DMS53 treated with DMSO at 0.1 percent for 48 hours (cell line): ENCODE measurements around the gene EVX1.

Source experiments
- DNase-seq: peaks from one replicate; lab custom pipeline; 2025; ENCODE audit not compliant: unreplicated experiment; lab: John Stamatoyannopoulos, UW

Gene EVX1

DNA sequence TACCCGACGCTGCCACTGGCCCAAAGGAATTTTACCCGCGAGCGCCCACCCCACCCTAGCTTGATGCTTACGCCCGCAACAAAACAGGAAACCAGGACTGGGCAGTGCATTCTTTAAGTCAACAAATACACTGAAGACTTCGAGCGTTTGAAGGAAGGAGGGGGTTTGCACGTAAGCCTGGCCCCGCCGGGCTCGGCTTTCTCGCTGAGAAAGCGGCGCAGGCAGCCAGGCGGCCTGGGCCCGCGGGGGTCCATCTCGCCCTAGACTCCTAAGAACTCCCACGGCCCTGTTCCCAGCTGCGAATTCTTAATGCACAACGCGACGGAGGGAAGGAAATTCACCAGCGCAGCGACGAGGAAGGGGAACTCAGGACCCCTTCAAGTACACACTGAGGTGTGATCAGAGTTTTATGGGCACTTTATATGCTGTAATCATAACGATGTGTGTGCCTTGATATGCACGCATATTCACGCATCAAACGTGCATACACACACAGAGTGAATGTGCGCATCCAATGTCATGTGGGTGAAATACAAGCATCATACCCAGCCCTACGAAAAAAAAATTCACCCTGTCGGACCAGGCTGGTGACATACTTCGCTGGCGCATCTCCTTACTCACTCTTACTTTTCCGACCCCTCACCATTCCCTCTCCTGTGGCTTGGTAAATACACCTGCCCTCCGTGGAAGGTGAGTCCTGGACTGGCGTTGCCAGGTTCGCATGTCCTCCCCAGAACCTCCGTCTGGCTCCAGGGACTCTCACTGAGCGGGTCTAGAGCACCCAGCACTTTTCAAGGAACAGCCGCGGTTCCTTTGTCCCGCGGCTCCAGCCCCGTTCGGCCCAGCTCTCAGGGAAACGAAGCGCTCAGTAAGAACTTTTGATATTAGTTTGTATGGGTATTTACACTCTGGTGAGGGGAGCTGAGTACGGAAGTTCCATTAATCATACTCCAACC, 37.0 kb upstream of the EVX1 start:
- no peak for DNase-seq

GRCh38 chr7:27207348-27207985, 35.1 kb upstream of the EVX1 start:
- DNase-seq = no peak

- no peak for DNase-seq
Measured at GRCh38 chr7:27208998-27209397, 33.6 kb upstream of the EVX1 start.

DNA sequence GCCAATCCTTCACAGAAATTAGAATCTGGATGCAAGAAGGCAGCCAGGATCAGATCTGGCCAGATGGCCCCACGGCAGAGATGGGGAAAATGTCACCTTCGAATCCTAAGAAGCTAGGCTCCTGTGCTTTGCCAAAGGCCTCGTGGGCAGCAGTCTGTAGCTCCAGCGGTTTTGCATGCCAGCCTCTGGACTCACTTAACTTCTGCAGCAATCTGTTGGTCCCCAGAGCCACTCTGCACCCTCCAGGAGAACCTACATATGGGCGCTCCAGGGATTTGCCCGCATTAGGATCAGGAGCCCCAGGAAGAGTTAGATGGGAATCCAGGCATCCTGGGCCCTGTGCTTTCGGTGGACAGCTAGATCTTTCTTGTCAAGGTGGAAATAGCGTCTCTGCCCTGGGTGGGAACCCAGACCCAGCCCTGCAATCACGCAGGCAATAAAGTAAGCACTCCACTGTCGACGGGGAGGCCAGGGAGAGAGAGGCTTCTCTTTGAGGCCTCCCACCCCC, 32.6 kb upstream of the EVX1 start:
- no peak for DNase-seq

GRCh38 chr7:27210441-27211083, 32.0 kb upstream of the EVX1 start:
- peak; percentile 66 for DNase-seq

GRCh38 chr7:27211084-27211446, 31.5 kb upstream of the EVX1 start:
- DNase-seq = no peak

DNA sequence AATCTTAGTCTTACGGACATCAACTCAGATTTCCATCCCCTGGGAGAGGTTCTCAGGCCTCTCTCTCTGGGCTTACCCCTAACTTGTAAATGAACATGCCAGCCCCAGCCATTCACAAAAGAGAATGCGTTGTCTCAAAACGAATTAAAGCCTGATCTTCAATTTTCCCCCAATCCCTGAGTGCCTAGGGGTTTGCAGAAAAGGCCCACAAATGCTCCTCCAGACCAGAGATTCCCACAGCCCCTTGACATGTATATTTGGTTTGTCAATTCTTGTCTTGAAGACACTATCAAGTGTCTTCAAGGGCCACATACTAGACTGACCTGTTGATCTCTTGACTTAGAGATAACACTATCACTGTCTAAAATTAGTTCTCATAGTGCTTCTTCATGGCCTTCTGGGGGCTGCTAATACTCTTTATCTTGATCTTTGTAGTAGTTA, 30.8 kb upstream of the EVX1 start:
- no peak for DNase-seq

GRCh38 chr7:27212497-27213432, 29.8 kb upstream of the EVX1 start:
- DNase-seq = no peak

DNA sequence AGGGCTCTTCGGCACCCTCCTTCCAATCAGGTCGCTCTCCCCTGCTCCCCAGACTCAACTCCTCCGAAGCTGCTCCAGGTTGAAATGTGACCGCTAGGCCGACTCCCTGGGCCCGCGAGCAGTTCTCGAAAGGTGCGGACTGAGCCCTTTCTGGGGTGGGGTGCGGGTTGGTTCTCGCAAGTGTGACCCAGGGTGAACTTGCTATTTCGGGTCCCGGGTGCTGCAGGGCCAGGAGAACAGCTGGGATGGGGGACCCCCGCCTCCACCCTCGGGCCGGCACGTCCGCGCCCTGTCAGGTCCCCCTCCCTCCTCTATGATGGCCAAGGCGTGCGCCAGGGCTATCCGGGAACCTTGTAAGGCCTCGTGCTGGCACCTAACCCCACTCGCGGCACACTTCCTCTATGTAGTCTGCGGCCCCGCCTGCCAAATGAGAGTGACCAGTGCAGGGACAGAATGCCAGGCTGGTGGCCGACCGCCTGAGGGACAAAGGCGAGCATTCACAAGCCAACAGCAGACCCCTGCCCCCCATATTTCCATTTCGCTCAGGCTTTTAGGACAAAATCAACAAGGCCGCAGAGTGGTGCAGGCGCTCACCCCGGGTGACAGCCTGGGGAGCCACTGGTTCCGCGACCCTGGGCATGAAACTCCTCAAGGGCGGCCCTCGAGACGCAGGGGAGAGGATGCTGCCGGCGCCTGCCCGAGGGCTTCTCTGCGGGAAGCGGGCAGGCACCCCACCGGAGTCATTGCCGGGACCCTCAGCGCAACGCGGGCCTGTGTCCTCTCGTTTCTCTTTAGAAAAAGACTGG, 29.0 kb upstream of the EVX1 start:
- no peak for DNase-seq

- DNase-seq = no peak
Measured at GRCh38 chr7:27214239-27214950, 28.2 kb upstream of the EVX1 start.

- DNase-seq = no peak
Measured at GRCh38 chr7:27215356-27215755, 27.2 kb upstream of the EVX1 start.

DNA sequence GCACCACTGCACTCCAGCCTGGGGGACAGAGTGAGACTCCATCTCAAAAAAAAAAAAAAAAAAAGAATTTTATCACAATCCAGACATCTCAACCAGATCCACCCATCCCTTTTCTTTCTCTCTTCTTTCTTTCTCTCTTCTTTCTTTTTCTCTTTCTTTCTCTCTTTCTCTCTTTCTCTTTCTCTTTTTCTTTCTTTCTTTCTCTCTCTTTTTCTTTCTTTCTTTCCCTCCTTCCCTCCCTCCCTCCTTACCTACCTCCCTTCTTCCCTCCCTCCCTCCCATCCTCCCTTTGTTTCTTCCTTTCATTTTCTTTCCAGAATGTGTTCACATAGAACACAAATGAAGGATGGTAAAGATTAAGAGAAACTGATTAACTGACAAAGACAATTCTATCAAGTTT, 24.7 kb upstream of the EVX1 start:
- no peak for DNase-seq

DNA sequence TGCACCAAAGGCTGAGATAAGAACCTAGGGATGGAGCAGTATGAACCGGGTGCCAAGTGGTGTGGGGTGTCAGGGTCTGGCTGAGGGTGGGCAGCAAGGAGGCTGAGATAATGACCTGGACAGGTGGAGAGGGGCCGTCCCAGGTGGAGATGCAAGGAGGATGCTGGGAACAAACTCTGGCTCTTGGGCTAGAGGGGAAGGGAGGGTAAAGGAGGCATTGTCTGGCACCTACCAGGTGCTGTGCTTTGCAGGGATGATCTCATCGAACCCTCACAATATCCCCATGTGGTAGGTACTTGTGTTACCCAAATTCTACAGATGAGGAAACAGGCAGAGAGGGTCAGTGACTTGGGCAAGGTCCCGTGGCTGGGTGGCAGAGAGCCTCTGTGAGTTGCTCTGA, 22.8 kb upstream of the EVX1 start:
- DNase-seq = no peak

DNA sequence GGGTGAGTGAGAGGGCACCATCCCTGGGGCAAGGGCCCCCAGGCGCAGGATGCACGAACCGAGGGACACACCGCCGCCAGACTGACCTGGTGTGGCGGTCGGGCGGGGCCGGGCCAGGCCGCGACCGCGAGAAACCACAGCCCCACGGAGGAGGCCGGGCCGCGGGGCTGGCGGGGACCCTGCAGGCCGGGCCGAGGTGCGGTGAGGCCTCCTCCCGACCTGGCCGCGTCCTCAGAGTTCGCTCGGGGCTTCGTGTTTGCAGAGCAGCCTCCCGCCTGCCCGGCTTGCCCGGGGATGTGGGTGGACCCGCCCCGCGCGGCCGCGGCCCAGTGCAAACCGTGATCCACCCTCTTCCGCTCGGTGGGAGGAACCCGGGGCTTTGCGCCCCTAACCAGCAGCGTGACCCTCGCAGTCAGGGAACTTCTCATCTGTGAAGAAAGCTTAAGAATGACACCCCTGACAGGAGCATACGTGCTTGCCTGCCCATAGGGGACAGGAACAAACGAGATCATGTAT, 22.1 kb upstream of the EVX1 start:
- DNase-seq = no peak

GRCh38 chr7:27221201-27221797, 21.3 kb upstream of the EVX1 start:
- no peak for DNase-seq

DNA sequence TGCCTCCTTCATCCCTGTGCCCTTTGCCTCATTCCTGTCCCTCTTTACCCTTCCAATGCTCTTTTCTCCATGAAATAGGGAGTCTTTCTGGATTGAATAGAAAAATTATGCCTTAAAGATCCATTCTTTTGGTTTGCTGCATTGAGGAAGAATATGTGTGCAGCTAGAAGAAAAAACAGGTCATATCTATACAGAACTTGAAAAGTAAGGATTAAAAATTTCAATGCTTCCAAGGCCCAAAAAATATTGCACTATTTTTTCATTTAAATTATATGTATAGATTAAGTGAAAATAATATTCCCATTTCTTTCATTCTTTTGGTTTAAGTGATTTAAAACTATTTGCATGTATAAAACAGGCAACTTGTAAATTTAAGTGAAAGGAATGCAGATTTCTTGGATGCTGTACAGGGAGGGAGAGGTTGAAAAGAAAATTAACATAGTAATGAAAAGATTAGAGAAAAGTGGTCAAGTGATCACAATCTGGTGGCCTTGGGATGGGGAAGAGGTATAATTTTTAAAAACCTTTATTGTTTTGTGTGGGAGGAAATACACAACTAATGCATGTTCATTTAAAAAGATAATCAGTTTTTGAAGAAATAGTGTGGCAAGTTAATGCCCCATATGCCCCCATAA, 18.5 kb upstream of the EVX1 start:
- no peak for DNase-seq

- DNase-seq = no peak
Measured at GRCh38 chr7:27224983-27225934, 17.3 kb upstream of the EVX1 start.
